ENCODE results near the gene CCDC28B.
A peak's percentile ranks its signal among the peaks of the same experiment; 100 is the strongest.

GRCh38 chr1:32179443-32180185 lies 20.8 kb upstream of the CCDC28B start, which contains the start of gene TXLNA:
- TF ChIP-seq CTCF (IDR thresholded peaks at IDR 0.05; ENCODE audit: extremely low read depth in 1 of 2, insufficient read depth in 1 of 2, low read depth in 1 of 2, low read length in 2 of 2) (peak in 1 of 2 donors; percentile 29), POLR2AphosphoS5 (IDR thresholded peaks at IDR 0.05; ENCODE audit: insufficient read depth, low read depth, low read length) (peak; percentile 51), EZH2 (IDR thresholded peaks at IDR 0.05; ENCODE audit: borderline replicate concordance, low read depth, low read length, severe bottlenecking) (no peak), POLR2A (IDR thresholded peaks at IDR 0.05; ENCODE audit: low read depth, low read length) (peak; percentile 78), MAX (IDR thresholded peaks at IDR 0.05; ENCODE audit: insufficient read depth, insufficient read length) (no peak), GATA2 (IDR thresholded peaks at IDR 0.05; ENCODE audit: insufficient read depth, insufficient read length, low read depth, low read length) (no peak), FOS (IDR thresholded peaks at IDR 0.05; ENCODE audit: borderline replicate concordance, insufficient read depth, low read length) (no peak)
